Naive thymus-derived CD4-positive, alpha-beta T cell (primary cell): ENCODE measurements around the gene TMEM156. TPM values are rescaled to one million over a fixed set of nuclear protein-coding genes. Genes with fewer than 3 reads are reported as not detected.

Experiments
- ATAC-seq: fragments of 150-1000 bp; cut with Tn5 transposase; 2 replicates; pipeline ENCODE4 v1.10.0; 2021; ENCODE audit warnings: mild to moderate bottlenecking, moderate library complexity
- CTCF ChIA-PET: fragments of 350-600 bp; sonication (Branson Sonifier 250); formaldehyde crosslinking; loops from one replicate; lab custom pipeline; 2021; ENCODE audit warnings: antibody characterized with exemption; lab: Charles Lee
- POLR2A ChIA-PET: fragments of 350-600 bp; sonication (Branson Sonifier 250); formaldehyde crosslinking; loops from one replicate; lab custom pipeline; 2021; ENCODE audit warnings: antibody characterized with exemption, inconsistent platforms; lab: Charles Lee
- DNase-seq, 9 donors: peaks; one replicate each; pipeline versions ENCODE4 v3.0.0 to v3.0.0-alpha.2; 2020 to 2022; ENCODE audit warnings: mixed read lengths in 1 of 9
- H3K27ac ChIP-seq: one replicate; pipeline ENCODE4 v1.7.0; 2013; ENCODE audit warnings: mild to moderate bottlenecking, low read depth, low read length, moderate library complexity
- H3K27me3 ChIP-seq, 2 donors: one replicate each; pipeline ENCODE4 v1.7.0; 2013; ENCODE audit warnings: low read length in 2 of 2, mild to moderate bottlenecking in 2 of 2, moderate library complexity in 2 of 2; ENCODE audit not compliant: control insufficient read depth in 2 of 2, insufficient read depth in 2 of 2
- H3K36me3 ChIP-seq, 3 experiments: 1 replicate in 2 of 3; 2 replicates in 1 of 3; pipeline ENCODE4 v1.7.0; 2013; ENCODE audit warnings: low read length in 3 of 3, mild to moderate bottlenecking in 3 of 3, moderate library complexity in 1 of 3; ENCODE audit not compliant: insufficient read depth in 3 of 3, control insufficient read depth in 2 of 3
- H3K4me1 ChIP-seq, 2 donors: one replicate each; pipeline ENCODE4 v1.7.0; 2013; ENCODE audit warnings: low read length in 2 of 2, mild to moderate bottlenecking in 2 of 2, moderate library complexity in 1 of 2; ENCODE audit not compliant: control insufficient read depth in 2 of 2, insufficient read depth in 2 of 2
- H3K4me3 ChIP-seq: 2 replicates; pipeline ENCODE4 v1.7.0; 2013; ENCODE audit warnings: mild to moderate bottlenecking, low read length
- H3K9me3 ChIP-seq, 3 experiments: 1 replicate in 2 of 3; 2 replicates in 1 of 3; pipeline ENCODE4 v1.7.0; 2013; ENCODE audit warnings: low read length in 3 of 3; ENCODE audit not compliant: control insufficient read depth in 2 of 3
- H3K27ac Mint-ChIP-seq, 9 donors: one replicate each; pipeline ENCODE4 v1.8.0; 2020 to 2022; ENCODE audit warnings: mixed read lengths in 9 of 9, mild to moderate bottlenecking in 8 of 9, moderate library complexity in 5 of 9, inconsistent platforms in 2 of 9
- H3K27me3 Mint-ChIP-seq, 5 donors: one replicate each; pipeline ENCODE4 v1.8.0; 2021 to 2022; ENCODE audit warnings: mixed read lengths in 5 of 5, mild to moderate bottlenecking in 1 of 5
- H3K36me3 Mint-ChIP-seq, 5 donors: one replicate each; pipeline ENCODE4 v1.8.0; 2020 to 2022; ENCODE audit warnings: mixed read lengths in 5 of 5, mild to moderate bottlenecking in 3 of 5, inconsistent platforms in 1 of 5
- H3K4me1 Mint-ChIP-seq, 7 donors: one replicate each; pipeline ENCODE4 v1.8.0; 2020 to 2022; ENCODE audit warnings: mixed read lengths in 7 of 7, mild to moderate bottlenecking in 3 of 7, inconsistent platforms in 1 of 7
- H3K4me3 Mint-ChIP-seq, 10 donors: one replicate each; pipeline ENCODE4 v1.8.0; 2020 to 2022; ENCODE audit warnings: mild to moderate bottlenecking in 10 of 10, mixed read lengths in 10 of 10, moderate library complexity in 6 of 10, inconsistent platforms in 2 of 10
- H3K9me3 Mint-ChIP-seq, 11 donors: one replicate each; pipeline ENCODE4 v1.8.0; 2020 to 2022; ENCODE audit warnings: mixed read lengths in 11 of 11, mild to moderate bottlenecking in 4 of 11, inconsistent platforms in 1 of 11, moderate library complexity in 1 of 11
- intact Hi-C, 2 donors: fragments of 100-400 bp; cut with micrococcal nuclease; formaldehyde crosslinking; loops; one replicate each; pipeline ENCODE4 v1.15.1; 2023
- polyA plus RNA-seq, 2 donors: library from polyadenylated mRNA; unstranded; fragments of 300-500 nt; fragmentation: Illumina TruSeq; gene quantifications; one replicate each; pipeline ENCODE4 v1.2.3, GENCODE V29; 2021
- total RNA-seq, 6 experiments: library from RNA in 5 of 6; stranded (reverse) in 5 of 6; gene quantifications; 1 replicate in 5 of 6; 2 replicates in 1 of 6; pipeline ENCODE4 v1.2.3 and lab custom pipeline; 2021 to 2026

TMEM156 gene
- total and polyA plus RNA-seq, 7 experiments from 2014 or later: 8.6 to 37.0 (median 11.4) TPM

- DNase-seq (no peak), ATAC-seq (no peak)
- ChIA-PET POLR2A (no interaction called here), CTCF (no interaction called here)
- Mint-ChIP-seq H3K27ac (no peak overlapping the region), H3K9me3 (peaks cover 0 to 4% (median 0%) of the 10 kb centered on the region in 11 donors), H3K36me3 (peaks cover 0 to 11% (median 0%) of the 10 kb centered on the region in 5 donors), H3K27me3 (no peaks in the 10 kb centered on the region), H3K4me1 (peaks cover 5 to 11% (median 7%) of the 10 kb centered on the region in 7 donors), H3K4me3 (no peak overlapping the region)
- no peak overlapping the region for H3K4me3 ChIP-seq
- no peaks in the 10 kb centered on the region for H3K4me1 ChIP-seq
- H3K27me3 ChIP-seq: no peaks in the 10 kb centered on the region
- no peaks in the 10 kb centered on the region for H3K36me3 ChIP-seq
- intact Hi-C loops: loop anchor here in 1 of 2 donors (5.0 kb wide), 1 partner anchor 52 kb away; no protein-coding TSS in a partner anchor
- no peak overlapping the region for H3K27ac ChIP-seq
- no peaks in the 10 kb centered on the region for H3K9me3 ChIP-seq
These were observed 111.5 kb downstream of the TMEM156 start for GRCh38 chr4:38920677-38921076.

- ChIA-PET CTCF (no interaction called here), POLR2A (no interaction called here)
- DNase-seq (no peak), ATAC-seq (no peak)
- intact Hi-C loops: loop anchor here in 1 of 2 donors (5.0 kb wide), 1 partner anchor 52 kb away; no protein-coding TSS in a partner anchor
- peaks cover 0 to 1% of the 10 kb centered on the region in 2 donors for H3K4me1 ChIP-seq
- Mint-ChIP-seq H3K4me1 (peaks cover 5 to 16% (median 10%) of the 10 kb centered on the region in 7 donors), H3K9me3 (peaks cover 0 to 4% (median 0%) of the 10 kb centered on the region in 11 donors), H3K36me3 (peaks cover 0 to 11% (median 0%) of the 10 kb centered on the region in 5 donors), H3K27me3 (no peaks in the 10 kb centered on the region), H3K27ac (no peak overlapping the region), H3K4me3 (no peak overlapping the region)
- H3K36me3 ChIP-seq: no peaks in the 10 kb centered on the region
- H3K9me3 ChIP-seq: no peaks in the 10 kb centered on the region
- no peak overlapping the region for H3K4me3 ChIP-seq
- no peaks in the 10 kb centered on the region for H3K27me3 ChIP-seq
- no peak overlapping the region for H3K27ac ChIP-seq
These were observed 112.0 kb downstream of the TMEM156 start for GRCh38 chr4:38920186-38920585.

- no peaks in the 10 kb centered on the region for H3K27me3 Mint-ChIP-seq
- no peak overlapping the region for H3K27ac ChIP-seq
- H3K27ac Mint-ChIP-seq: no peak overlapping the region
- peaks cover 5 to 22% (median 16%) of the 10 kb centered on the region in 7 donors for H3K4me1 Mint-ChIP-seq
- peaks cover 0 to 11% (median 0%) of the 10 kb centered on the region in 5 donors for H3K36me3 Mint-ChIP-seq
- CTCF ChIA-PET: no interaction called here
- H3K9me3 ChIP-seq: no peaks in the 10 kb centered on the region
- no peaks in the 10 kb centered on the region for H3K36me3 ChIP-seq
- no peak for ATAC-seq
- H3K4me3 ChIP-seq: no peak overlapping the region
- no peak for DNase-seq
- intact Hi-C loops: no loop called here
- peaks cover 0 to 4% of the 10 kb centered on the region in 2 donors for H3K4me1 ChIP-seq
- no peaks in the 10 kb centered on the region for H3K27me3 ChIP-seq
- H3K9me3 Mint-ChIP-seq: peaks cover 0 to 4% (median 0%) of the 10 kb centered on the region in 11 donors
- POLR2A ChIA-PET: no interaction called here
- no peak overlapping the region for H3K4me3 Mint-ChIP-seq
These were observed 112.7 kb downstream of the TMEM156 start for GRCh38 chr4:38919494-38919893.

- DNase-seq (no peak), ATAC-seq (no peak)
- Mint-ChIP-seq H3K36me3 (peaks cover 0 to 11% (median 0%) of the 10 kb centered on the region in 5 donors), H3K27me3 (no peaks in the 10 kb centered on the region), H3K9me3 (peaks cover 0 to 4% (median 0%) of the 10 kb centered on the region in 11 donors), H3K4me3 (no peak overlapping the region), H3K4me1 (peaks cover 5 to 23% (median 16%) of the 10 kb centered on the region in 7 donors), H3K27ac (peak overlapping the region in 1 of 9 donors; percentile 20)
- intact Hi-C loops: no loop called here
- Histone ChIP-seq H3K27ac (no peak overlapping the region), H3K36me3 (no peaks in the 10 kb centered on the region), H3K4me1 (peaks cover 0 to 4% of the 10 kb centered on the region in 2 donors), H3K27me3 (no peaks in the 10 kb centered on the region), H3K9me3 (no peaks in the 10 kb centered on the region), H3K4me3 (no peak overlapping the region)
- ChIA-PET POLR2A (interaction anchor here (0.7 kb wide), 1 partner anchor 31 kb away, joined by 3 read pairs; no protein-coding TSS in a partner anchor), CTCF (no interaction called here)
These were observed 114.7 kb downstream of the TMEM156 start for GRCh38 chr4:38917481-38918025.

Other genes with a start within 250 kb of the TMEM156 start
- gene TLR10, start 249.4 kb downstream of the TMEM156 start, total RNA-seq: 1 to 10 TPM in 1 of 5 experiments, under 1 TPM in 3, not detected in 1; 0.13 to 1.6 (median 0.58) TPM
- under 1 TPM; 0.14 to 0.33 TPM for gene TLR10, start 249.4 kb downstream of the TMEM156 start, polyA plus RNA-seq
- 10 to 100 TPM; 11.8 to 41.9 (median 17.7) TPM for gene TLR1, start 227.6 kb downstream of the TMEM156 start, total RNA-seq
- 10 to 100 TPM; 22.1 to 23.0 TPM for gene TLR1, start 227.6 kb downstream of the TMEM156 start, polyA plus RNA-seq
- 1 to 10 TPM in 4 of 5 experiments, under 1 TPM in 1; 1.00 to 8.8 (median 1.9) TPM for gene TLR6, start 175.6 kb downstream of the TMEM156 start, total RNA-seq
- gene TLR6, start 175.6 kb downstream of the TMEM156 start, polyA plus RNA-seq: not detected
- gene FAM114A1, start 164.6 kb downstream of the TMEM156 start, total RNA-seq: under 1 TPM in 3 of 5 experiments, not detected in 2; 0.56 to 0.83 (median 0.64) TPM
- not detected for gene FAM114A1, start 164.6 kb downstream of the TMEM156 start, polyA plus RNA-seq
- gene KLHL5, start 29.8 kb upstream of the TMEM156 start, total RNA-seq: 10 to 100 TPM; 17.8 to 56.7 (median 28.0) TPM
- gene KLHL5, start 29.8 kb upstream of the TMEM156 start, polyA plus RNA-seq: 1 to 10 TPM; 8.7 to 9.3 TPM
- gene WDR19, start 150.1 kb upstream of the TMEM156 start, total RNA-seq: 10 to 100 TPM; 14.0 to 44.3 (median 15.4) TPM
- 1 to 10 TPM; 5.3 to 7.6 TPM for gene WDR19, start 150.1 kb upstream of the TMEM156 start, polyA plus RNA-seq